Calu3 (cell line): ENCODE results near the gene ABAT. TPM values are rescaled to one million over a fixed set of nuclear protein-coding genes. Genes with fewer than 3 reads are reported as not detected.

ENCODE experiments used
- BruUV-seq: library from RNA; stranded (reverse); fragments of 400-500 nt; replicated peaks from 2 replicates; lab custom pipeline; 2021; lab: Mats Ljungman, UMichigan
- CTCF ChIA-PET: fragments of 300-600 bp; sonication (Branson Sonifier 250); formaldehyde crosslinking; loops from one replicate; lab custom pipeline; 2022; ENCODE audit warnings: antibody characterized with exemption; lab: Charles Lee
- DNase-seq: peaks from one replicate; pipeline ENCODE4 v3.0.0; 2022
- H3K27ac Mint-ChIP-seq: one replicate; pipeline ENCODE4 v1.8.0; 2022; ENCODE audit warnings: mixed read lengths; ENCODE audit not compliant: unreplicated experiment
- H3K27me3 Mint-ChIP-seq: one replicate; pipeline ENCODE4 v1.8.0; 2022; ENCODE audit warnings: mixed read lengths; ENCODE audit not compliant: unreplicated experiment
- H3K36me3 Mint-ChIP-seq: one replicate; pipeline ENCODE4 v1.8.0; 2022; ENCODE audit warnings: mild to moderate bottlenecking, moderate library complexity, mixed read lengths; ENCODE audit not compliant: insufficient read depth, unreplicated experiment
- H3K4me1 Mint-ChIP-seq: one replicate; pipeline ENCODE4 v1.8.0; 2022; ENCODE audit warnings: mild to moderate bottlenecking, low read depth, mixed read lengths; ENCODE audit not compliant: unreplicated experiment
- H3K4me3 Mint-ChIP-seq: one replicate; pipeline ENCODE4 v1.8.0; 2022; ENCODE audit warnings: mild to moderate bottlenecking, low read depth, moderate library complexity, mixed read lengths; ENCODE audit not compliant: unreplicated experiment
- H3K9me3 Mint-ChIP-seq: one replicate; pipeline ENCODE4 v1.8.0; 2022; ENCODE audit warnings: low read depth, mixed read lengths; ENCODE audit not compliant: unreplicated experiment
- intact Hi-C: fragments of 100-400 bp; cut with micrococcal nuclease; formaldehyde crosslinking; loops from one replicate; pipeline ENCODE4 v1.10.0; 2022; ENCODE audit not compliant: unreplicated experiment
- total RNA-seq: library from RNA; stranded (reverse); gene quantifications from 2 replicates; pipeline ENCODE4 v1.2.3, GENCODE V29; 2022
- TF ChIP-seq, protein P1 (sequence below): fragments of 200-600 bp; IDR thresholded peaks from one replicate; pipeline ENCODE4 v1.8.0; 2022; ENCODE audit warnings: antibody characterized with exemption; ENCODE audit not compliant: unreplicated experiment

ABAT gene
- total RNA-seq, 1 experiment from 2014 or later, result 12.6 TPM

DNA sequence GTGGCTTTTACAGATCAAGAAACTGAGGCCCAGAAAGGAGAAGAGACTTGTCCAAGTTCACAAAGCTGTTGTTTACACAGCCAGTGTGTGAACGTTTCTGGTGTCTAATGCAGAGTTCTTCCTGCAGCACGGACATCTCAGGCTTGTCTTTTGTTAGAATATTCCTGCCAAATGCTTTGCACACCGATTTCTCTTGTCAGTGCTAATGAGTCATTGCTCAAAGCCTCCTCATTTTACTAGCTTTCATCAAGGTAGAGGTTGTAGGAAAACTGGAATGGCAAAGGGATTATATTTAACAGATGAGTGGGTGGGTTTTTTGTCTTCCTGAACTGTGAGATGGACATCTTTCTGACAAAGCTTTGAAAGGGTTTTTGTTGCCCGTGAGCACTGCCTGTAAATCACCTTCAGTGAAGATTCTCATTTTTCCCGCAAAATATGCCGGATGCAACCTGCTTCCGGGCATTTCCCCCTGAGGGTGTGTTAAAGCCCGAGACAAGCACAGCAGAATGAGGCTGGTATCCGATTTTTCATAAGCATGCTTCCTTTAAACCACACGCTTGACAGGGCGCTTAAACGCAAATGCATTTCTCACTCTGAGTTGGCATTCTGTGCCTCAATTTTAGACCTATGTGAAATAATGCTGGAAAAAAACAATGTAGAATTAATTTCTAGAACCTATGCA lies 137.9 kb downstream of the ABAT start:
- BruUV-seq, result no TSS peak
- peaks cover 86% of the 10 kb centered on the region for H3K36me3 Mint-ChIP-seq
- no peak overlapping the region for H3K27ac Mint-ChIP-seq
- H3K4me1 Mint-ChIP-seq, result no peaks in the 10 kb centered on the region
- intact Hi-C loops, result no loop called here
- H3K27me3 Mint-ChIP-seq, result no peaks in the 10 kb centered on the region
- H3K4me3 Mint-ChIP-seq, result no peak overlapping the region
- DNase-seq, result no peak
- TF ChIP-seq, protein P1, sequence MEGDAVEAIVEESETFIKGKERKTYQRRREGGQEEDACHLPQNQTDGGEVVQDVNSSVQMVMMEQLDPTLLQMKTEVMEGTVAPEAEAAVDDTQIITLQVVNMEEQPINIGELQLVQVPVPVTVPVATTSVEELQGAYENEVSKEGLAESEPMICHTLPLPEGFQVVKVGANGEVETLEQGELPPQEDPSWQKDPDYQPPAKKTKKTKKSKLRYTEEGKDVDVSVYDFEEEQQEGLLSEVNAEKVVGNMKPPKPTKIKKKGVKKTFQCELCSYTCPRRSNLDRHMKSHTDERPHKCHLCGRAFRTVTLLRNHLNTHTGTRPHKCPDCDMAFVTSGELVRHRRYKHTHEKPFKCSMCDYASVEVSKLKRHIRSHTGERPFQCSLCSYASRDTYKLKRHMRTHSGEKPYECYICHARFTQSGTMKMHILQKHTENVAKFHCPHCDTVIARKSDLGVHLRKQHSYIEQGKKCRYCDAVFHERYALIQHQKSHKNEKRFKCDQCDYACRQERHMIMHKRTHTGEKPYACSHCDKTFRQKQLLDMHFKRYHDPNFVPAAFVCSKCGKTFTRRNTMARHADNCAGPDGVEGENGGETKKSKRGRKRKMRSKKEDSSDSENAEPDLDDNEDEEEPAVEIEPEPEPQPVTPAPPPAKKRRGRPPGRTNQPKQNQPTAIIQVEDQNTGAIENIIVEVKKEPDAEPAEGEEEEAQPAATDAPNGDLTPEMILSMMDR, result no peak
- CTCF ChIA-PET, result interaction anchor here (0.6 kb wide), 1 partner anchor 322 kb away, joined by 5 read pairs; no protein-coding TSS in a partner anchor
- H3K9me3 Mint-ChIP-seq, result no peaks in the 10 kb centered on the region

DNA sequence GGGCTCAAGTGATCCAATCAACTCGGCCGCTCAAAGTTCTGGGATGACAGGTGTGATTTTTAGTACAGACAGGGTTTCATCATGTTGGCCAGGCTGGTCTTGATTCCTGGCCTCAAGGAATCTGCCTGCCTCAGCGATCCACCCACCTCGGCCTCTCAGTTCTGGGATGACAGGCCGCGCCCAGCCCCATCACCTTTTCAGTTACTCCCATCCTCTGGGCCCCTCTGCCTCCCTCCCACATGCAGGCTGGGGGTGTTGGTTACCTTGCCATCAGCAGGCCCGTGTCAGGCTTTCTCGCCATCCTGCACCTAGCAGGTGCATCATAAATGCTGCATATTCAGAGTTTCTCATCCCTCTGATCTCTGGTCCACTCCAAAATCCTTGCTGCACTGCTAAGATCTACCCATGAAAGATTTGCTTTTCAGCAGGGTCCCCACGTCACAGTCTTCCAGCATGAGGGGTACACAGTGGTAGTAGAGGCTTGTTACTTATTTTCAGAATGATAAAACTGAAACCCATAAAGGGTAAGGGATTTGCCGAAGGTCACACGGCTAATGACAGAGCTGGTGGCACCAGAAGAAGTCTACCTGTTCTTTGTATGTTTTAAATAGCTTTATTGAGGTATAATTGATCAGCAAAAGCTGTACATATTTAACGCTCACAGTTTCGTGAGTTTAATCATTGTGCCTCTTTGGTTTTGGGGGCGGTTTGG lies 139.8 kb downstream of the ABAT start:
- Mint-ChIP-seq H3K27me3 (no peaks in the 10 kb centered on the region), H3K4me1 (no peaks in the 10 kb centered on the region), H3K27ac (no peak overlapping the region), H3K4me3 (no peak overlapping the region), H3K36me3 (peaks cover 81% of the 10 kb centered on the region), H3K9me3 (no peaks in the 10 kb centered on the region)
- TF ChIP-seq, protein P1, result no peak
- intact Hi-C loops, result no loop called here
- CTCF ChIA-PET, result no interaction called here
- no TSS peak for BruUV-seq
- no peak for DNase-seq

DNA sequence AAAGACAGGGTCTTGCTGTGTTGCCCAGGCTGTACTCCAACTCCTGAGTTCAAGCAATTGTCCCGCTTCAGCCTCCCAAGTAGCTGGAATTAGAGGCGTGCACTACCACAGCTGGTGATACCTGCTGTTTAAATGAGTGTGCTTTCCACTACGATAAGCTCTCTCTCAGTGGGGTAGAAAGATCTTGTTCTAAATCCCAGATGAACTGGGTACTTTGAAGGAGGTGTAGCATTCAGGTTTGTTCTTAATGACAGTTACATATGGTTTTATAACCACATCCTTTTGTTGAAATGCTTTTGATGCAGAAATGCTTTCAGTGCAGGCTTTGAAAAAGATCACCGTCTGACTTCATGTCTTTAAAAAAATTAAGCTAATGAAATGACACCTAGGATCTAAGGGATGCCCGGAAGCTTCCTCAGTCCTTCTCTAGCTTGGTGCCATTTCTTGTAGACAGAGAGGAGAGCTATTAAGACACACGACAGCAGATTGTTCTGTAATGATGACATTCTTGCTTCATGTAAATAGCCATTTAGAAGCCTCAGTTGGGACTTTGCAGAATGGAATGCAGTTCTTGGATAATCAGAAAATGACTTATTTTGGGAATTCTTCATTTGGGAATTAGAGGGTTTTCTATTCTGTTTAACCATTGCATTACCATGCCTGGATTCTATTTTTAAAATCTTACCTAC lies 142.7 kb downstream of the ABAT start:
- intact Hi-C loops, result no loop called here
- DNase-seq, result no peak
- Mint-ChIP-seq H3K4me1 (no peaks in the 10 kb centered on the region), H3K4me3 (no peak overlapping the region), H3K27me3 (no peaks in the 10 kb centered on the region), H3K36me3 (peaks cover 77% of the 10 kb centered on the region), H3K9me3 (no peaks in the 10 kb centered on the region), H3K27ac (no peak overlapping the region)
- BruUV-seq, result no TSS peak
- CTCF ChIA-PET, result interaction anchor here (0.7 kb wide), 1 partner anchor 1282 kb away, joined by 3 read pairs; no protein-coding TSS in a partner anchor
- TF ChIP-seq, protein P1, result no peak

DNA sequence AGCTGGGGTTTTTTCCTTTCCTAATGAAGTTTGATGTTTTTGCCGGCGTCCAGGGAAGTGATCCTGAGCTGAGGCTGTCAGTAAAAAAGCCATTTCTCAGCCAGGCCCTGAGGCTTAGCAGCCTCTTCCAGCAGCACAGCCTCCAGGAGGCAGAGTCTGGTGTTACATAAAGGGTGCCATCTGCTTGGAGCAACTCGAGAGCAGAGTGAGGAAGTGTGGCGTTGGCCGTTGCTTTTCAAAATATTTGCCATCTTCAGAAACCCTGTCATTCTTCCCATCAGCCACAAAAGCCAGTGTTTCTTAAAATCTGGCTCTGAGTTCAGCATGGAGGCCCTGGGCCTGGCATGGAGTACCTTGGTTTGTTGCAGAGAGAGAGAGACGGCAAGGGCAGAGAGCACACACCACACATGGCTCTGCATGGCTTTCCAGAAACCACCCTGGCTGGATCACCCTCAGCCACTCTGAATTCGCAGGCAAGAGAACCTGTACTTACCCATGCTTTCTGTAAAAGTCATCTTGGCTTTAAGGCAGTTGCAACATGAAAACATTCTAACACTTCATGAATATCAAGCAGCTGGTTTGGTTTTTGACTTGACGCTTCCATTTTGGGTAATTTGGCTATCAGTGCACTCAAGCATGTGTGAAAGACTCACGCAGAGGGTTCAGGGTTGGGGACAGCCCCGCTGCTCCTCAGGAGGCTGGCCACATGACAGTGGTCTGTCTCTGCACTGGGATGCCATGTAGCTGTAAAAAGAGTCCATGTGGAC lies 144.3 kb downstream of the ABAT start:
- BruUV-seq, result no TSS peak
- intact Hi-C loops, result no loop called here
- TF ChIP-seq, protein P1, result no peak
- Mint-ChIP-seq H3K4me3 (no peak overlapping the region), H3K36me3 (peaks cover 64% of the 10 kb centered on the region), H3K27ac (no peak overlapping the region), H3K4me1 (no peaks in the 10 kb centered on the region), H3K9me3 (no peaks in the 10 kb centered on the region), H3K27me3 (no peaks in the 10 kb centered on the region)
- DNase-seq, result no peak
- CTCF ChIA-PET, result no interaction called here
